GM18505 (cell line): ENCODE results near the gene SCYGR1.

ENCODE experiments used
- ATAC-seq: cut with Tn5 transposase; IDR thresholded peaks from one replicate; pipeline ENCODE4 v1.9.1; 2021; ENCODE audit not compliant: unreplicated experiment
- POLR2A ChIP-seq: IDR thresholded peaks from 4 replicates; pipeline ENCODE4 v1.6.1; 2011; ENCODE audit warnings: borderline replicate concordance; ENCODE audit not compliant: insufficient read depth, insufficient read length; ENCODE audit errors: extremely low read depth

The SCYGR1 gene

DNA sequence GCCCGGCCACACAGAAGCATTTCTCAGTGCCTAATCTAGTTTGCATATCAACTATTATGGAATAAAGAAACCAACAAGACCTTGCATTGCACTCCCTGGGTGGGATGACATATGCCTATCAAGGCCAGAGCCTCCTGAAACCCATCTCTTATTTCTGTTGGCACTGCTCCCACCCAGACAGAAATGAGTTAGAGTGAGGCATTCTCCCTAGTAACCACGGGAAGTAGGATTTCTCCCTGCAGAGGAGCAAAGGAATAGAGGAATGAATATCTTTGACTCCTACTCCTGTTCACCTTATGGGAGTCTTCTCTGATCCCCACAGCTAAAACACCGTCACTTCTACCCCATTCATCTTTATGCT lies 24.2 kb upstream of the SCYGR1 start:
- no peak for ATAC-seq
- no peak for TF ChIP-seq POLR2A

GRCh38 chr2:227411320-227411989 lies 23.7 kb upstream of the SCYGR1 start:
- peak; percentile 62 for ATAC-seq
- TF ChIP-seq POLR2A, result no peak

DNA sequence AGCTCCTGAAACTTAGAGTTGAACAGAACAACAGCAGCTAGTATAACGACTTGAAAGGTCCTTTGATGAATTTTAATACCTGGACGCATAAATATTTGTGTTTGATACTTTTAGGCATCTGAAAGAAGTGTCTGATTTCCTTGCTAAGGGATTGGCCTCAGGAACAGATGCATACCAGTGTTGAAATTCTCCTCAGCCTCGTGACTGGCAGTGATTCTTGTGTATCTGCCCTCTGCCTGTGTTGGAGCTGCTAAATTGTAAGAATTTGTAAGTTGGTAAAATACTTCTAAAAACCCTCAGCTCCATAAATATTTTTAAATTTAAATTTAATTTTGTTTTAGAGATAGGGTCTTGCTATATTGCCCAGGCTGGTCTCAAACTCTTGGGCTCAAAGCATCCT lies 22.4 kb upstream of the SCYGR1 start:
- no peak for TF ChIP-seq POLR2A
- ATAC-seq, result no peak

GRCh38 chr2:227407591-227408151 lies 19.9 kb upstream of the SCYGR1 start:
- TF ChIP-seq POLR2A, result no peak
- no peak for ATAC-seq

DNA sequence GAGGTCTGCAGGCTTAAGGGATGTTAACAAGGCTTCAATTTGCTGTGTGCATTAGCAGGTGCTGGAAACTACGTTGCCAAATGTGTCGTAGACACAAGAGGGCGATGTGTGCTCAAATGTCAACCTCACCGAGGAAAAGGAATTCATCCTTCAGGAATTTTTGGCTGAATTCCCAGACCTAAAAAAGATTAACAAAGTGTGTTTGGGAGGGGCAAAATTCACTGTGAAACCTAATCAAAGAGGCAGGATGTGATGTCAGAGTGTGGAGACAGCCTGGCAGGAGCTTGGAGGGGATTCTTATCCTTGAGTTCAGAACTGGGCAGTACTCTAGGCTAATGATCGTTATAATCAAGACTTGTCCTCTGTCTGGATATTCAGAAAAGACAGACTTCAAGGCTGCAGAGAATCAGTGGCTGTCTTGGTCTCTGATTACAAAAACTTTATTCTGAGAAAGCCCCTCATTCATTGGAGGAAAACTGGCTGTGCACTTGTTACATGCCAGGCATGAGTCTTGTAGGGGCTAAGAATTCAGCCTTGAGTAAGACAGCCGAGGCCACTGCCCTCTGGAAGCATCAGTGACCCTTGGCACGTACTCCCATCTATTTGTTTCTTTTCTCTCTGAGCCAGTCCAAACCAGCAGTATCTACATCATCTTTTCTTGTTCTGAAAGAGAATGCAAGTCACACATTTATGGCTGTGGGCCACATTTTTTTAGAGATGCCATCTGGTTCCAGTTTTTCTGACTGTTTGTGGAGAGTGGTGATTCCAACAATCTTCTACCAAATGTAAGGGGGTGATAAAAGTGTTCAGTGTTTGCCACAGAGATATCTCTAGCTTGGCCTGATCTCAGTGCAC lies 18.7 kb upstream of the SCYGR1 start:
- no peak for ATAC-seq

GRCh38 chr2:227404585-227405271 lies 17.0 kb upstream of the SCYGR1 start:
- no peak for TF ChIP-seq POLR2A
- ATAC-seq, result no peak

More for the DNA sequence above, 18.7 kb upstream of the SCYGR1 start:
- TF ChIP-seq POLR2A, result no peak

- no peak for ATAC-seq
Observed at GRCh38 chr2:227402959-227403358, 15.2 kb upstream of the SCYGR1 start.

GRCh38 chr2:227402321-227402720 lies 14.6 kb upstream of the SCYGR1 start:
- no peak for TF ChIP-seq POLR2A
- ATAC-seq, result no peak

More at GRCh38 chr2:227402959-227403358, 15.2 kb upstream of the SCYGR1 start:
- TF ChIP-seq POLR2A, result no peak

GRCh38 chr2:227401550-227401949 lies 13.8 kb upstream of the SCYGR1 start:
- no peak for TF ChIP-seq POLR2A
- no peak for ATAC-seq

DNA sequence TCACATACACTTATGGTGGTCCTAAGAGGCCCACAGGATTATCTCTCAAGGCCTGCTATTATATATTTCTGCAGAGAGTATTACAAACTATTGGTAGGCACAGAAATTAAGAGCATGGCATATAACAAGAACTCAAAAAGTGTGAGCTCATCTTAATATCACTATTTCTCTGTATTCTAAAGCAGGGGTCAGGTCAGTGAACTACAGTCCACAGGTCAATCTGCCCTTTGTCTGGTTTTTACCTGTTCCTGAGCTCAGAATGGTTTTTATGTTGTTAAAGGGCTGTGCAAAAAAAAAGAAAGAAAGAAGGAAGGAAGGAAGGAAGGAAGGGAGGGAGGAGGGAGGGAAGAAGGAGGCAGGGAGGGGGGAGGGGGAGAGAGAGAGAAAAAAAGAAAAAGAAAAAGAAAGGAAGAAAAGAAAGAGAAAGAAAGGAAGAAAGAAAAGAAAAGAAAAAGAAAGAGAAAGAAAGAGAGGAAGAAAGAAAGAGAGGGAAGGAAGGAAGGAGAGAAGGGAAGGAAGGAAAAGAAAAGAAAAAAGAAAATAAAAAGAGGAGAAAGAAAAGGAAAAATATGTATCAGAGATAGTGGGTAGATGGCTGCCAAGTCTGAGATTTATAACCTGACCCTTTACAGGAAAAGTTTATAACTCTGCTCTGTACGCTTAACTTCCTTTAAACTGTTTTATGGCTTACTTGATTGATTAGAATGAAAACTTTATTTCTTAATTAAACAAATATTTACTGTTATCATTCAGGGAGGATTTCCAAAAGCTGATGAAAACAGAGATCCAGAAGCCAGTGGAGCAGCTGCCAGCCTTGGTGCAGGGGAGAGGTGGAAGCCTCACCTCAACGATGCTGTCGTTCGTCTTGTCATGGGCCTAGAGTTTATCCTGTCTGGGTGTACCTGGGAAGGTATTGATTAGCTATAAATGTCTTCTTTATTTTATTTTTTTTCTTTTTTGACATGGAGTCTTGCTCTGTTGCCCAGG lies 11.2 kb upstream of the SCYGR1 start:
- no peak for ATAC-seq
- no peak for TF ChIP-seq POLR2A

- no peak for TF ChIP-seq POLR2A
- no peak for ATAC-seq
Observed at GRCh38 chr2:227397562-227397961, 9.8 kb upstream of the SCYGR1 start.

GRCh38 chr2:227395556-227395955 lies 7.8 kb upstream of the SCYGR1 start:
- no peak for ATAC-seq
- TF ChIP-seq POLR2A, result no peak
